Kidney (tissue), 14 donors: Measurements from ENCODE around the gene SEBOX. TPM values are rescaled to one million over a fixed set of nuclear protein-coding genes. Genes with fewer than 3 reads are reported as not detected.
A peak's percentile ranks its signal among the peaks of the same experiment; 100 is the strongest.

Source experiments
- DNase-seq, 5 donors: peaks; one replicate each; pipeline ENCODE4 v3.0.0-alpha.2; 2013 to 2020
- FAIRE-seq: peaks from 2 replicates; lab custom pipeline; 2012; peaks lifted over from hg19 to GRCh38; lab: Jason Lieb, UNC
- H3K27ac ChIP-seq, 2 donors: one replicate each; pipeline ENCODE4 v1.7.0; 2013; ENCODE audit warnings: low read depth in 2 of 2, low read length in 2 of 2, inconsistent platforms in 1 of 2
- H3K27me3 ChIP-seq: one replicate; pipeline ENCODE4 v1.7.1; 2013; ENCODE audit warnings: low read length, inconsistent platforms; ENCODE audit not compliant: control insufficient read depth, insufficient read depth
- H3K36me3 ChIP-seq, 3 donors: one replicate each; pipeline versions ENCODE4 v1.7.0 to v1.7.1; 2013; ENCODE audit warnings: low read length in 3 of 3, control low read depth in 1 of 3, inconsistent platforms in 1 of 3; ENCODE audit not compliant: insufficient read depth in 3 of 3, control insufficient read depth in 2 of 3
- H3K4me1 ChIP-seq, 3 donors: one replicate each; pipeline versions ENCODE4 v1.7.0 to v1.7.1; 2013; ENCODE audit warnings: low read length in 3 of 3, inconsistent platforms in 1 of 3, low read depth in 1 of 3; ENCODE audit not compliant: control insufficient read depth in 2 of 3, insufficient read depth in 2 of 3
- H3K4me3 ChIP-seq, 3 donors: one replicate each; pipeline versions ENCODE4 v1.7.0 to v1.8.1; 2013; ENCODE audit warnings: low read length in 3 of 3, control low read depth in 1 of 3, inconsistent platforms in 1 of 3
- H3K9ac ChIP-seq, 3 donors: one replicate each; pipeline versions ENCODE4 v1.7.0 to v1.7.1; 2013; ENCODE audit warnings: low read length in 3 of 3, control low read depth in 1 of 3, inconsistent platforms in 1 of 3
- H3K9me3 ChIP-seq, 3 donors: one replicate each; pipeline versions ENCODE4 v1.7.0 to v1.7.1; 2013; ENCODE audit warnings: low read length in 3 of 3, control low read depth in 1 of 3, inconsistent platforms in 1 of 3; ENCODE audit not compliant: control insufficient read depth in 2 of 3, insufficient read depth in 1 of 3
- CTCF ChIP-seq: IDR thresholded peaks from 3 replicates; pipeline ENCODE4 v1.5.1; 2012; ENCODE audit warnings: mild to moderate bottlenecking, moderate library complexity, borderline replicate concordance; ENCODE audit not compliant: insufficient read depth; ENCODE audit errors: extremely low read depth
- intact Hi-C: fragments of 100-400 bp; cut with DNase I; formaldehyde crosslinking; loops from one replicate; pipeline ENCODE4 v1.11.1; 2022
- polyA plus RNA-seq: library from polyadenylated mRNA; stranded (reverse); fragments of 350-450 nt; fragmentation: Illumina TruSeq; extraction: RNeasy Lipid Tissue Mini Kit (QIAGEN cat#74804); gene quantifications from one replicate; pipeline ENCODE4 v1.2.3, GENCODE V29; 2014; ENCODE audit warnings: low read depth, low replicate concordance; ENCODE audit not compliant: insufficient read depth
- total RNA-seq: library from RNA; stranded (reverse); fragmentation: NEBNext Ultra II Directional; extraction: Animal tissue kit (Norgen Biotek cat#: 25700); gene quantifications from one replicate; pipeline ENCODE4 v1.2.1, GENCODE V29; 2021
- donor health status: control.
- donor health status: control.
- donor health status: control.
- donor health status: control.
- donor health status: control.
- donor health status: DM: yes; HTN: yes; CAD: no.
- donor health status: Normal renal cell carcinoma (clear cell type).

The SEBOX gene
- total and polyA plus RNA-seq, 2 donors from 2014 or later, result not detected

- Histone ChIP-seq H3K27me3 (no peaks in the 10 kb centered on the region), H3K4me1 (peaks cover 0 to 11% (median 0%) of the 10 kb centered on the region in 3 donors), H3K36me3 (peaks cover 6 to 22% (median 15%) of the 10 kb centered on the region in 3 donors), H3K4me3 (no peak overlapping the region), H3K27ac (no peak overlapping the region), H3K9me3 (no peaks in the 10 kb centered on the region), H3K9ac (no peak overlapping the region)
- intact Hi-C loops, result no loop called here
- DNase-seq, result no peak
- no peak for FAIRE-seq
- TF ChIP-seq CTCF, result no peak
These were observed 21.4 kb upstream of the SEBOX start for GRCh38 chr17:28386391-28386790.

GRCh38 chr17:28385406-28385805, 20.4 kb upstream of the SEBOX start:
- TF ChIP-seq CTCF, result no peak
- peaks cover 0 to 16% (median 0%) of the 10 kb centered on the region in 3 donors for H3K4me1 ChIP-seq
- FAIRE-seq, result no peak
- H3K27me3 ChIP-seq, result peaks cover under 1% of the 10 kb centered on the region
- peak overlapping the region in 2 of 3 donors; percentile 33 to 81 for H3K4me3 ChIP-seq
- H3K27ac ChIP-seq, result no peak overlapping the region
- H3K9me3 ChIP-seq, result no peaks in the 10 kb centered on the region
- no peak overlapping the region for H3K9ac ChIP-seq
- DNase-seq, result no peak
- H3K36me3 ChIP-seq, result peaks cover 2 to 15% (median 8%) of the 10 kb centered on the region in 3 donors
- intact Hi-C loops, result no loop called here

- intact Hi-C loops, result no loop called here
- H3K4me3 ChIP-seq, result peak overlapping the region; percentile 57 to 81 (median 75)
- H3K27me3 ChIP-seq, result peaks cover 2% of the 10 kb centered on the region
- H3K36me3 ChIP-seq, result peaks cover 2 to 12% (median 8%) of the 10 kb centered on the region in 3 donors
- H3K4me1 ChIP-seq, result peaks cover 0 to 16% (median 0%) of the 10 kb centered on the region in 3 donors
- H3K9me3 ChIP-seq, result no peaks in the 10 kb centered on the region
- H3K9ac ChIP-seq, result peak overlapping the region in 2 of 3 donors; percentile 9 to 68
- no peak for TF ChIP-seq CTCF
- DNase-seq (no peak), FAIRE-seq (no peak)
- peak overlapping the region; percentile 40 to 65 for H3K27ac ChIP-seq
These were observed 20.0 kb upstream of the SEBOX start for GRCh38 chr17:28385037-28385400.
